ENCODE data around the gene LDLRAD4. TPM values are rescaled to one million over a fixed set of nuclear protein-coding genes. Genes with fewer than 3 reads are reported as not detected.

LDLRAD4 gene
- total RNA-seq, 6 donors from 2014 or later = 19.5 to 26.6 (median 24.4) TPM

GRCh38 chr18:13317801-13318200, 99.2 kb downstream of the LDLRAD4 start:
- ATAC-seq (ENCODE audit: low FRiP score in 2 of 2) (no peak), DNase-seq (no peak)
- Histone ChIP-seq H3K27ac (no peak overlapping the region), H3K9me3 (peaks cover 3 to 18% (median 10%) of the 10 kb centered on the region in 4 donors), H3K36me3 (no peaks in the 10 kb centered on the region), H3K4me1 (no peaks in the 10 kb centered on the region), H3K4me3 (no peak overlapping the region), H3K27me3 (no peaks in the 10 kb centered on the region)
- WGBS, 2 donors = 82 to 89% methylated on average over 9 of the region's 9 CpGs
- TF ChIP-seq EP300 (IDR thresholded peaks at IDR 0.05) (no peak), POLR2A (IDR thresholded peaks at IDR 0.05) (no peak), CTCF (IDR thresholded peaks at IDR 0.05) (no peak), POLR2AphosphoS5 (IDR thresholded peaks at IDR 0.05) (no peak)

- Histone ChIP-seq H3K9me3 (peaks cover 3 to 18% (median 10%) of the 10 kb centered on the region in 4 donors), H3K27me3 (no peaks in the 10 kb centered on the region), H3K27ac (no peak overlapping the region), H3K4me3 (no peak overlapping the region), H3K4me1 (no peaks in the 10 kb centered on the region), H3K36me3 (no peaks in the 10 kb centered on the region)
- peak in 1 of 2 donors; percentile 54 for DNase-seq
- no peak for TF ChIP-seq CTCF (IDR thresholded peaks at IDR 0.05)
- no peak for TF ChIP-seq POLR2A (IDR thresholded peaks at IDR 0.05)
- TF ChIP-seq POLR2AphosphoS5 (IDR thresholded peaks at IDR 0.05) = no peak
- TF ChIP-seq EP300 (IDR thresholded peaks at IDR 0.05) = no peak
- 80 to 83% methylated on average over 19 of the region's 19 CpGs for WGBS, 2 donors
- ATAC-seq (ENCODE audit: low FRiP score in 2 of 2) = peak; percentile 23 to 64
These were observed 100.4 kb downstream of the LDLRAD4 start for GRCh38 chr18:13318731-13319501.

GRCh38 chr18:13319629-13320028, 101.1 kb downstream of the LDLRAD4 start:
- no peak for DNase-seq
- H3K4me3 ChIP-seq = no peak overlapping the region
- H3K9me3 ChIP-seq = peaks cover 3 to 18% (median 10%) of the 10 kb centered on the region in 4 donors
- H3K27me3 ChIP-seq = no peaks in the 10 kb centered on the region
- 52 to 54% methylated on average over 4 of the region's 4 CpGs for WGBS, 2 donors
- no peaks in the 10 kb centered on the region for H3K36me3 ChIP-seq
- ATAC-seq (ENCODE audit: low FRiP score in 2 of 2) = peak in 1 of 2 donors; percentile 71
- no peak overlapping the region for H3K27ac ChIP-seq
- H3K4me1 ChIP-seq = no peaks in the 10 kb centered on the region
- TF ChIP-seq EP300 (IDR thresholded peaks at IDR 0.05) (no peak), CTCF (IDR thresholded peaks at IDR 0.05) (no peak), POLR2A (IDR thresholded peaks at IDR 0.05) (no peak), POLR2AphosphoS5 (IDR thresholded peaks at IDR 0.05) (no peak)

GRCh38 chr18:13320096-13320495, 101.5 kb downstream of the LDLRAD4 start:
- Histone ChIP-seq H3K4me1 (no peaks in the 10 kb centered on the region), H3K9me3 (peaks cover 3 to 18% (median 10%) of the 10 kb centered on the region in 4 donors), H3K27me3 (no peaks in the 10 kb centered on the region), H3K4me3 (no peak overlapping the region), H3K27ac (no peak overlapping the region), H3K36me3 (no peaks in the 10 kb centered on the region)
- no peak for TF ChIP-seq POLR2AphosphoS5 (IDR thresholded peaks at IDR 0.05)
- no peak for TF ChIP-seq CTCF (IDR thresholded peaks at IDR 0.05)
- no peak for TF ChIP-seq EP300 (IDR thresholded peaks at IDR 0.05)
- TF ChIP-seq POLR2A (IDR thresholded peaks at IDR 0.05) = no peak
- ATAC-seq (ENCODE audit: low FRiP score in 2 of 2) (no peak), DNase-seq (no peak)
- WGBS, 2 donors = 82 to 88% methylated on average over 8 of the region's 8 CpGs

All from upper lobe of left lung (tissue), 6 donors.